ENCODE measurements around the gene TMEM240.

DNA sequence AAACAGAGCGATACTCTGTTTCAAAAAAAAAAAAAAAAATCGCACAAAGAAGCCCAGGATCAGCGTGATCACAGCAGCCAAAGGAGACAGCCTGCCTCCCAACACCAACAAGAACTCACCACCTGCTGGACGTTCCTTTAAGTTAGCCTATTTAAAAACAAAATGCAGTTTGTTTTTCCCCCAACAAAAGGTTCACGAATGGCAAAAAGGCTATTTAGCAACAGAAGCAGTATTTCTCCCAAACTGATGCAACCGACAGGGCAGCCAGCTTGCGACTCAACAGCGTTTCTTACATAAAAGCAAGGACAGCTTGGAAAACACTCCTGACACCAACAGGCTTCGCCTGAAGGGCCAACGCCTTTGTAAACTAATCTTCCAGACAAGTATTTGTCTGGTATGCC lies 27.5 kb upstream of the TMEM240 start:
- TF ChIP-seq, protein P1, sequence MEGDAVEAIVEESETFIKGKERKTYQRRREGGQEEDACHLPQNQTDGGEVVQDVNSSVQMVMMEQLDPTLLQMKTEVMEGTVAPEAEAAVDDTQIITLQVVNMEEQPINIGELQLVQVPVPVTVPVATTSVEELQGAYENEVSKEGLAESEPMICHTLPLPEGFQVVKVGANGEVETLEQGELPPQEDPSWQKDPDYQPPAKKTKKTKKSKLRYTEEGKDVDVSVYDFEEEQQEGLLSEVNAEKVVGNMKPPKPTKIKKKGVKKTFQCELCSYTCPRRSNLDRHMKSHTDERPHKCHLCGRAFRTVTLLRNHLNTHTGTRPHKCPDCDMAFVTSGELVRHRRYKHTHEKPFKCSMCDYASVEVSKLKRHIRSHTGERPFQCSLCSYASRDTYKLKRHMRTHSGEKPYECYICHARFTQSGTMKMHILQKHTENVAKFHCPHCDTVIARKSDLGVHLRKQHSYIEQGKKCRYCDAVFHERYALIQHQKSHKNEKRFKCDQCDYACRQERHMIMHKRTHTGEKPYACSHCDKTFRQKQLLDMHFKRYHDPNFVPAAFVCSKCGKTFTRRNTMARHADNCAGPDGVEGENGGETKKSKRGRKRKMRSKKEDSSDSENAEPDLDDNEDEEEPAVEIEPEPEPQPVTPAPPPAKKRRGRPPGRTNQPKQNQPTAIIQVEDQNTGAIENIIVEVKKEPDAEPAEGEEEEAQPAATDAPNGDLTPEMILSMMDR (IDR thresholded peaks at IDR 0.05; ENCODE audit: extremely low read depth in 1 of 2, insufficient read depth in 1 of 2, low read depth in 1 of 2, low read length in 2 of 2) = no peak
- no peak for TF ChIP-seq JUN (IDR thresholded peaks at IDR 0.05; ENCODE audit: borderline replicate concordance, insufficient read depth, insufficient read length, low read depth)
- TF ChIP-seq EZH2 (IDR thresholded peaks at IDR 0.05; ENCODE audit: borderline replicate concordance, low read depth, low read length, severe bottlenecking) = no peak
